WERI-Rb-1 (cell line): ENCODE measurements around the gene RIMS1.

Experiments
- DNase-seq: peaks from one replicate; pipeline ENCODE4 v3.0.0-alpha.2; 2020
- H3K27ac ChIP-seq: fragments of 250-450 bp; sonication (Bioruptor Pico); 2 replicates; pipeline ENCODE4 v1.5.1; 2020; ENCODE audit warnings: mild to moderate bottlenecking, moderate library complexity
- H3K27me3 ChIP-seq: fragments of 250-450 bp; sonication (Bioruptor Pico); 2 replicates; pipeline ENCODE4 v1.5.1; 2021; ENCODE audit warnings: mild to moderate bottlenecking, low read depth, moderate library complexity; ENCODE audit not compliant: insufficient read depth, severe bottlenecking
- H3K36me3 ChIP-seq: fragments of 250-450 bp; sonication (Bioruptor Pico); 2 replicates; pipeline ENCODE4 v1.5.1; 2020; ENCODE audit warnings: mild to moderate bottlenecking, moderate library complexity
- H3K4me3 ChIP-seq: 2 replicates; pipeline ENCODE4 v1.5.1; 2011; ENCODE audit warnings: low read depth, mild to moderate bottlenecking, control low read depth, low read length
- H3K9me3 ChIP-seq: fragments of 250-450 bp; sonication (Bioruptor Pico); 2 replicates; pipeline ENCODE4 v1.5.1; 2021; ENCODE audit warnings: mild to moderate bottlenecking, moderate library complexity; ENCODE audit not compliant: severe bottlenecking
- CTCF ChIP-seq: IDR thresholded peaks from 2 replicates; pipeline ENCODE4 v1.5.1; 2011; ENCODE audit warnings: low read depth, mild to moderate bottlenecking, control low read depth, inconsistent platforms, low read length

RIMS1 gene

DNA sequence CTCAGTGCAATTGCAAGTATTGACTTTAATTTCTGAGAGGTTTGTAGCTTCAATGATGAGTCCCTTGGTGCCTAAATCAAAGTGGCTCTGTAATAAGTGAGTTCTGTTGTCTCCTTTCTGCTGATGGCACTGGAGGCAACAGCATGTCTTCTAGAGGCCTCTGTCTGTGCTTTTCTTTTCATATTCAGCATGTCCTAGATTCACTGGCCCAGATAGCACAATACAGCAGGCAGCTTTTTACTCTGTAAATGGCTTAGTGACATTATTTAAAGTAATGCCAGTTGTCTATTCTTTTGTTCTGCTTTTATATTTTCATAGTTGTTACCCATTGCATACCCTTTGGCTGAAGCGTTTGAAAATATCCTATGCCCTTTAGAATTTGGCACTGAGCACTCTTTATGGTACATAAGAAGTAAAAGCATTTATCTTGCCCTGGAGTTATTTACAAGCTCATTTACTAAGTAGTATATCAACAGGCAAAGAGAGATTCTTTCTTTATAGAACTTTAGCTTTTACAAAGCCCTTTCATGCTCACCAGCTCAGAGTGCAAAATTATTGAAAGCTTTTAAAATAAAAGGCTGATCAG, 464.0 kb downstream of the RIMS1 start:
- no peaks in the 10 kb centered on the region for H3K9me3 ChIP-seq
- H3K27ac ChIP-seq, result no peak overlapping the region
- H3K27me3 ChIP-seq, result no peaks in the 10 kb centered on the region
- no peak for DNase-seq
- no peaks in the 10 kb centered on the region for H3K36me3 ChIP-seq
- no peak overlapping the region for H3K4me3 ChIP-seq
- TF ChIP-seq CTCF, result no peak

- DNase-seq, result no peak
- no peak for TF ChIP-seq CTCF
These were observed 477.7 kb downstream of the RIMS1 start for GRCh38 chr6:72363844-72364740.

GRCh38 chr6:72365773-72366172, 479.4 kb downstream of the RIMS1 start:
- Histone ChIP-seq H3K9me3 (no peaks in the 10 kb centered on the region), H3K4me3 (no peak overlapping the region), H3K27me3 (no peaks in the 10 kb centered on the region), H3K36me3 (no peaks in the 10 kb centered on the region), H3K27ac (no peak overlapping the region)
- TF ChIP-seq CTCF, result no peak
- no peak for DNase-seq

More at GRCh38 chr6:72363844-72364740, 477.7 kb downstream of the RIMS1 start:
- Histone ChIP-seq H3K27ac (no peak overlapping the region), H3K9me3 (no peaks in the 10 kb centered on the region), H3K4me3 (no peak overlapping the region), H3K27me3 (no peaks in the 10 kb centered on the region), H3K36me3 (no peaks in the 10 kb centered on the region)

GRCh38 chr6:72367439-72367838, 481.1 kb downstream of the RIMS1 start:
- no peak for DNase-seq
- no peak overlapping the region for H3K4me3 ChIP-seq
- no peak overlapping the region for H3K27ac ChIP-seq
- TF ChIP-seq CTCF, result no peak
- no peaks in the 10 kb centered on the region for H3K9me3 ChIP-seq
- no peaks in the 10 kb centered on the region for H3K27me3 ChIP-seq
- H3K36me3 ChIP-seq, result no peaks in the 10 kb centered on the region

GRCh38 chr6:72371473-72371872, 485.1 kb downstream of the RIMS1 start:
- no peak for TF ChIP-seq CTCF

More at GRCh38 chr6:72371473-72371872, 485.1 kb downstream of the RIMS1 start:
- DNase-seq, result no peak
- Histone ChIP-seq H3K27ac (no peak overlapping the region), H3K27me3 (no peaks in the 10 kb centered on the region), H3K4me3 (no peak overlapping the region), H3K9me3 (no peaks in the 10 kb centered on the region), H3K36me3 (no peaks in the 10 kb centered on the region)
